ENCODE measurements around the gene RPTOR.

Gene RPTOR

DNA sequence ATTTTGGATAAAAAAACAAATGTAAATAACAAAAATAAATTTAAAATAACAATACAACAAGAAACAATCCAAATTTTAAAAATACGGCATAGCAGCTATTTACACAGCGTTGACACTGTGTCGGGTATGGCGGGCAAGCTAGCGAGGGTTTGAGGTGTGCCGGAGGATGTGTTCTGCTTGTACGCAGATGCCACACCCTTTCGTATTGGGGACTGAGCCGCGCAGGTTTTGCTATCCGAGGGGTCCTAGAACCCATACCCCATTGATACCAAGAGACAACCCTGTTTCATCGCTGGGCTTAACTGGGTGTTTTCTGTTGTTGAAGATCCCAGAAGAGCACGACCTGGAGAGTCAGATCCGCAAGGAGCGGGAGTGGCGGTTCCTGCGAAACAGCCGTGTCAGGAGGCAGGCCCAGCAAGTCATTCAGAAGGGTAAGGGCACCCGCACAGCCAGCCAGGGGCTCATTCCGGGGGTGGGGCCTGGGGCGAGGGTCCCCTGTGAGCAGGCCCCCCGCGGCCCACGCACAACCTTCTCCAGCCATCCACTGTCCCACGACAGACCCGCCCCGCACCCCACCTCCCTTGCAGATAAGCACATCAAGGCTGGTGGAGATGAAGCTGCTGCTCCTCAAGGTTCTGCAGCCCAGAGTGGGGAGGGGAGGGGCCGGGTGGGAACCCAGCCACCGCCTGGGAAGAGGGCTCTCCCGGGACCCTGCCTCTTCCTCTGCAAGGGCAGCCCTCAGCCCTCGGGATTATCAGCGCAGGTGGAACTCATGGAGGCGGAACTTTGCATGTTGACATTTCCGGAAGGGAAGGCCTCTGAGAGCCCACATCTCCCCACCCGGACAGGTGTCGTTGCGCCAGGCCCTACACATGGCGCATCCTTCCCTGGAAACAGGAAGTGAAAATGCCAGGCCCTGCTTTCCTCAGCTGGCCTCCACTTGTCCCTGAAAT, 395.8 kb downstream of the RPTOR start:
- no peak for FAIRE-seq

GRCh38 chr17:80941171-80941570, 396.5 kb downstream of the RPTOR start:
- no peak for FAIRE-seq

DNA sequence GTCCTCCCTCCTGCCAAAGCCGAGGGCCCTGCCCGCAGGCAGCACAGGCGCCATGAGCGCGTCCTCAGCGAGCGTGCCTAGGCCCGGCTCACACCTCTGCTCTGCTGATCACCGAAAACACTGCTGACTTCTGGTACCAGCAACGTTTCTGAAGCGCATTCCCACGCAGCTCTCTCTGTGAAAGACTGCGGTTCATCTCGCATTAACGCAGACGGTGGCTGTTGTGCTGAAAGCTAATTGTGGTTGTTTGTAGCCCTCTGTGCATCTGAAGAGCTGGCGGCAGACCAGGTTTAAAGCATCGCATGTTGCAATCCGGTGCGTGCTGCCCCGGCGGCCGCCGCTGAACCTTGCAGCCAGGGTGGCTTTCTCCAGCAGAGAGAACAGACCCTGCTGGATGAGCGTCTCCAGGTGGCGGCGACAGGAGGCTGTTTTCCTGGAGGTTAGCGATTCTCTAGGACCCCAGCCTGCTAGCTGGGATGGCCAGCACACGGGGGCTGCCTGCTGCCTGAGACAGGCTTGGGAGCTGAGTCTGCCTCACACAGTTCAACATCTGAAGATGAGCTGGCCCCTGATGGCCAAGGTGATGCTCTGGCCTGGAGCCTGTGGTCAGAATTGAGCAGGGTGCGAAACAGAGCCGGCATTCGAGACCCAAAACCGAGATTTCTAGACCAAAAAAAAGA, 397.2 kb downstream of the RPTOR start:
- no peak for FAIRE-seq

DNA sequence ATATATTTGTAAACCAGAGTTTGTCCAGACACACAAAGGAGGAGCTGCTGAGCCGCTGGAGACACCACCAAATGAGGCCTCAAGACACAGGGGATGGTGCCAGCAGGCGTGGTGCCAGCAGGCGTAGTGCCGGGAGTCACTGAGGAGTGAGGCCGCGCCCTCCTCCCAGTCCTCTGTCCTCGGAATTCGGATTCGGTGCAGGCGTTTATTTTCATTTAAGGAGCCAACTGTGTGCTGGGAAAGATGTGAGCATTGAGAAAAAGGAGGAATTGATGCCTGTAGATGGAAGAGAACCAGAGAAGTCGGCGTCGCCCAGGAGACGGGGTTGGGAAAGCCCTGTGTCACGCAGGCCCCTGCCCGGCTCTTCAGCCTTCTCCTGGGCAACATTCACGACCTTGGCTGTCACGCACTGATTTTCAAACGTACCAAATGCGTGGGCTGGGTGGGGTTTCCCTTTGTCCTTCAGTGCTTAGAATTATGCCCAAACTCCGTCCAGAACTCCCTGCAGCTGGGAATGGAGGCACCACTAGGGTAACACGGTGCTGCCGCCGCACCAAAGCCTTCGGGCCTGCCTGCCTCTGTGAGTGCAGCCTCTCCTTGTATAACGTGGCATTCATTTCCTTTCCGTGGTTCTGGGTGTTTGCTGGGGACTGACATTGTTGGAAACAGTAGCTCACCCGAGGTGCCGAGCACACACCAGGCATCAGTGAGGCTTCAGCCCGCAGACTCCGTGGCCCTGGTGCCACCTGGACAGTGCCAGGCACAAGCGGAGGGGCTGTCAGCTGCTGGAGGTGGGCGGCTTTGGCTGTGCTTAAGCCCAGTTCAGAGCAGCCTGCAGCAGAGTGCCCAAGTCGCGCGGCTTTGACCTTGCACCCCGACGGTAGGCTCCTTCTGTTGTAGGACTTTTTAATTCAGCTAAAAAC, 398.0 kb downstream of the RPTOR start:
- peak; percentile 76 for FAIRE-seq

DNA sequence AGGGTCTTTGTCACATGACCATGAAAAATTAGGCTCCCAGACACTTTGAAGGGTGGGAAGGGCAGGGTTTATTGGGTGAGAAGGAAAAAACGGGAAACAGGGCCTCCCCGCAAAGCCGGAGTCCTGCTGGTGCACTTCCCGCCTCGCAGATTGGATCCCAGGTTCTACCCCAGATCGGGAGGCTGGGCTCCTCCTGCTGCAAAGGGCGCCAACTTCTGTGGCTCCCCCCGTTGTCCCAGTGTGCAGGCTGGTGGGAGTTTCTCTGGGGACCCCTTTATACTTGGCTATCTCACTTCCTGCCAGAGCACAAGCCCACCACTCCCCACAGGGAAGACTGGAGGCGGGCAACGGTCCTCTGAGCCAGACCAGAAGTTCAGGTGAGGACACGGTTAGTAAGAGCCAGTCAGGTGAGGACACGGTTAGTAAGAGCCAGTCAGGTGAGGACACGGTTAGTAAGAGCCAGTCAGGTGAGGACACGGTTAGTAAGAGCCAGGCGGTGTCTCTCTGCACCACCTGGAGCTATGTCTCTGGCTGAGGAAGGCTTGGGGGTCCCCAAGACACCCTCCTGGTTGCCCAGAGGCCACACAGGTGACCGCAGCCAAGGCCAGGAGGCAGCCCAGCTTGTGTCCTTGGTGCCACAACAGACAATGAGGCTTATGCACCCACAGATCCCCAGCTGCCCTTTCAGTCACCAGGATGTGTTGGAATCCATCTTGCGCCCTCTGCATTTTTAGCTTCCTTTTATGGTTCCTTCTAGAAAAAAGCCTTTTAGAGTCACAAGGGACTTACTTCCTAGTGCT, 398.9 kb downstream of the RPTOR start:
- no peak for FAIRE-seq

GRCh38 chr17:80944326-80944725, 399.7 kb downstream of the RPTOR start:
- no peak for FAIRE-seq

- FAIRE-seq = no peak
Measured at GRCh38 chr17:80945736-80946135, 401.1 kb downstream of the RPTOR start.

- FAIRE-seq = no peak
Measured at GRCh38 chr17:80946449-80946848, 401.8 kb downstream of the RPTOR start.

DNA sequence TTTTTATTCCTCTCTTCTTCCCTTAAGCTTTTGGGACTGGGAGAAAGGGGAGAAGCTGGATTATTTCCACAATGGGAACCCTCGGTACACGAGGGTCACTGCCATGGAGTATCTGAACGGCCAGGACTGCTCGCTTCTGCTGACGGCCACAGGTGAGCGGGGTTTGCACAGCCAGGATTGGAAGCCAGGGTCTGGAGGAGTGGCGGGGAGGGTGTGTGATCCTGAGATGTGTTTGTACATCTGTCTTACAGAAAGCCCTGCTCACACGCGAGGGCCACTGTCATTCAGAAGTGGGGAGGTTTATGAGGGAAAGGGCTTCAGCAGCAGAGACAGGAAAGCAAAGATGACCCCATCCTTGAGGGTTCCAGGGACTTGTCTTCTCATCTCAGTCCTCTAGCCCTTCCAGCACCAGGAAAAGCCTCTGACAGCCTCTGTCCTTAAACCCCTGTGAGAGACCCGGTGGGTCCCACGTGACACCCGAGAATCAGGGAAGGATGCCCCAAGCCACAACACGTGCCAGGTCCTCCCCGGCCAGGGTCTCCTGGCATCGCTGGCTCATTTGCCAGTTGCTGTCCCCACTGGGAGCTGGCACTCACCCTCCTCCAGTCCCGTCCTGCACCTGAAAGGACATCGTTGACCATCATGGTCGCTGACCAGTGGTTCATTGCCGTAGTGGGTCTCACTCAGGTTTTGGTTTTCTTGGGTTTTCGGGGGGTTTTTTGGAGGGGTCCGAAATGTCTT, 402.7 kb downstream of the RPTOR start:
- no peak for FAIRE-seq

GRCh38 chr17:80948019-80948975, 403.7 kb downstream of the RPTOR start:
- no peak for FAIRE-seq

DNA sequence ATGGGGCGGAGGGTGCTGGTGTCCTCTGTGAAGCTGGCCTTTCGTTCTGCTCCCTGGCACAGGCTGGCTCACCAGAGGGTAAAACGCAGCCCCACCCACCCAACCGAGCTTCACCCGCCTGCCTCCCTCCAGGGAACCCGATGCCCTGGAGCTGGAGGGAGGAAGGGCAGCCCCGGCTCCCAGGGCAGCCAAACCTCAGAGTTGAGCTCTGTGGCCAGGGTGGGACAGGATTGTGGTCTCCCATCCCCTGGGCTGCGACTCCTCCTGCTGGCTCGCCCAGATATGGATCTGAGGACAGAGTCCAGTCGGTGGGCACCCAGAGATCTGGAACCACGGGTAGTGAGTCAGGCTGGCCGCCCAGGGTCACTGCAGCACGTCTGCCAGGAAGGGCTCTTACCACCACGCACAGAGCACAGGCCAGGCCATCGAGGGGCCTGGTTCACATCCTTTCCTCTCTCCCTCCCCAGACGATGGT, 404.4 kb downstream of the RPTOR start:
- FAIRE-seq = no peak

DNA sequence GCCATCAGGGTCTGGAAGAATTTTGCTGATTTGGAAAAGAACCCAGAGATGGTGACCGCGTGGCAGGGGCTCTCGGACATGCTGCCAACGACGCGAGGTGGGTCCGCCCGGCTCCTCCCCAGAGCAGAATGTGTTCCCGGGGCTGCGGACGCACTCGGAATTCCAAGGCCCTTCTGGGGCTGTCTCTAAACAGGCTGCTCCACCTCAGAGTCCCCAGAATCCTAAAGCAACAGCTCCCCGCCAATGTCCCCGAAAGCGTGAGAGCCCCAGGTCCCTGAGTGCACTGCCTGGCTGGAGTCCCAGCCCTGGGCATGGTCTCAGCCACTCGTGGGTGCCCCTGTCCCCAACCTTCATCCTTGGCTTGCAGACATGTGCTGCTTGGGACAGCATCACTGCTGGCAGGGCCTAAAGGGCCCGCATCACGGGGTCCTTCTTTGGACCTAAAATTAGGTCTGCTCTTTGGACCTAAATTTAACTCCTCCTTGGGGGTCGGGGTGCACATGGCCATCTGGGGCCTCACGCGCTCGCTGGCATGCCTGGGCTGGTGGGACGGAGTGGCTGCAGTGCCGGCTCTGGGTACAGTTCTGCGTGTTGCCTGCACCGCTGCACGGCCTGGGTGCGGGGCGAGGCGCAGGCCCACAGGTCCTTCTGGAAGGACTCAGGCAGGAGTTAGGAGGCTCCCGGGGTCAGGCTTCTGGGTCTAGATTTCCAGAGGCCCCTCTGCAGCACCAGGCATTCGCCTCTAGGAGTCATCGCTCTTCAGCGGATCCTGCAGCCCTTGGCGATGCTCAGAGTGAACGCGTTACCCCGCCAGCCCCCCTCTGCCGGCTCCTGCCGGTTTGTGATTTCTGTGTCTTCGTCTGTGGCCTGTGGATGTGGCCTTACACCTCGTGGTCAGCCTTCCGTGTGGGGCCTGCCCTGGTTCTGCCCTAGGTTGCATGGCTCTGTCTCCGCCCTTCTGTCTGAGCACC, 405.1 kb downstream of the RPTOR start:
- FAIRE-seq = no peak

GRCh38 chr17:80950466-80951120, 406.0 kb downstream of the RPTOR start:
- FAIRE-seq = no peak

DNA sequence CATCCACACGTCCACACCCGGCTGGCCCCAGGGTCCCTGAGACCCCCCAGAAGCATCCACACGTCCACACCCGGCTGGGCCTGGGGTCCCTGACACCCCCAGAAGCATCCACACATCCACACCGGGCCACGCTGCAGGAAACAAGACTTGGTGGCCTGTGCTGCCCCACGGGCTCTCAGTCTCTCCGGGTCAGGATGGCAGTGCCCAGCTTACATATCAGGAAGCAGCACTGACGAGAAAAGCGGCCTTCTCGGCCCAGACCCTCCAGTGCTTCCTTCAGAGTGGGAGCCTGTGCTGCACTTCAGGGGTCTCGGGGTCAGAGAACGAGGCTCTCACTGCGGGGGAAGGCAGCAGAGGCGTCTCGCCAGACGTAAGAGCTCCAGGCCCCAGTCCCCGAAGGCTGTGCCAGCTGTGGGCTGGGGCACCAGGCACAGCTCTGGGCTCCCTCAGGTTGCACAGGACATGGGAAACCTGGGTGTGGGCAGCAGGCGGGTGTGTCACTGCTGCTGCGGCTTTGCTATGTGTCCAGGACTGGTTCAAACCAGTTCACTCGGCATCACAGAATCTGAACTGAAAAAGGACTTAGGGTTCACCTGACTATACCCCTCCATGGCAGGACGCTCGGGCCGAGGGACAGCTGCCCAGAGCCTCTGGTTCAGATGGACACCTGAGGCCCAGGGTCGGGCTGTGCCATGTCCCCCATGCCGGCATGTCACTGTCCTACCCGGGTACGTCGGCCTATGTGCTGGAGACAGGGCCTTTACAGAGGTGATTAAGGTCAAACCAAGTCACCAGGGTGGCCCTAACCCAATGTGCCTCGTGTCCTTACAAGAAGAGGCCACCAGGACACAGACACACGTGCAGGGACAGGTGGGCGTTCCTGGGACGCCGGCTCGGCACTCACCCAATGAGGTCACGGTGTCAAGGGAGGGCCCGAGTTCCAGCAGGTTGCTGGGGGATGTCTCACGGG, 406.8 kb downstream of the RPTOR start:
- no peak for FAIRE-seq

- no peak for FAIRE-seq
Measured at GRCh38 chr17:80952291-80952690, 407.7 kb downstream of the RPTOR start.

- no peak for FAIRE-seq
Measured at GRCh38 chr17:80953471-80954315, 409.1 kb downstream of the RPTOR start.

Measured in endometrium (tissue), 2 donors.